Astrocyte of the hippocampus (primary cell): Measurements from ENCODE around the gene NOTCH1.
"Not testable (repeated sequence)": the region's sequence is repeated elsewhere in the genome, so short reads cannot be mapped to it uniquely, and the experiment has no call there.

Experiments used
- DNase-seq: peaks from one replicate; pipeline ENCODE4 v3.0.0; 2011; ENCODE audit warnings: low read depth, low spot score

Gene NOTCH1

DNA sequence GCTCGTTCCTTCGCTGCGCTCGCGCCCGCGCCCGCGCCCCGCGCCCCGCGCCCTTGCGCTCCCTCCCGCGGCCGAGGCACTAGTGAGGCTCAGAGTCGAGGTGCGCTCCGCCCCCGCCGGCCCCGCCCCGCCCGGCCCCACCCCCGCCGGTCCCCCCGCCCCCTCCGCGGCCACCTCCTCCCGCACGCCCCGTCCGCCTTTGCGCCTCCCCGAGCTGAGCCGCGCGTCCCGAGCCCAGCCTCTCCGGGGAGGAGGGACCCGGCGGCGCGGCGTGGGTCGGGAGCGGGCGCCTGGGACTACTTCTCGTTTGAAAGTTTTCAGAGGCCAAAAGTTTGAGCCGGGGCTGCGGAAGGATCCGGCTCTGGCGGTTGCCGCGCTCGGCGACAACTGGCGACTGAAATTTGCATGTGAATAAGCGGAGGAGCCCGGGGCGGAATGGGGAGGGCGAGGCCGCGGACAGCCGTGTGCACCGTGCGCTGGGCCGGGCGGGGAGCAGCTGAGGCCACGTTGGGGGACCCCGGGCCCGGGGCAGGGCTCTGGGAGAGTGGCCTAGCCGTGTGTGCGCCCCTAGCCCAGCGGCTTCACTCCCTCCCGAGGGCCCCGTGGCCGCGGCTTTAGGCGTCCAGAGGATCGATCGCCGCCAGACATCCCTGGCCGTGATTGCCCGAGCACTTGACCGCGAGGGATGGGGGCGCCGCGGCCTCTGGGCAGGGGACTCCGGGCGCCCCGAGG, at the start of gene NOTCH1:
Gene NOTCH1 (minus strand): TSS at position 84 of the 732 bp plus-strand sequence. CDS start 262 bp downstream, outside the sequence.
- DNase-seq, result peak; percentile 96

DNA sequence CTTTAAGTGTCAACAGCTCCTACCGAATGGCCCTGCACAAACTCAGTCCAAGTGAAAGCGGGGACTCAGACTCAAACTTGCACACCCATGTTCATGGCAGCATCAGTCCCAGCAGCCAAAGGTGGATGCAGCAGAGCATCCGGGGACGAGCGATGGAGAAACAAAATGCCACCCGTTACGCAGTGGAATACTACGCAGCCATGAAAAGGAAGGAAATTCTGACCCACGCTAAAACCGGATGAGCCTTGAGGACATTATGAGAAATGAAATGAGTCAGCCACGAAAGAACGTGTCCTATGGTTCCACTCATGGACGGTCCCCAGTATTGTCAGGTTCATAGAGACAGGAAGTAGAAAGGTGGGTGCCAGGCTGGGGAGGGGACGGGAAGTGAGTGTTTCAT, 48.6 kb upstream of the NOTCH1 start:
- no peak for DNase-seq

DNA sequence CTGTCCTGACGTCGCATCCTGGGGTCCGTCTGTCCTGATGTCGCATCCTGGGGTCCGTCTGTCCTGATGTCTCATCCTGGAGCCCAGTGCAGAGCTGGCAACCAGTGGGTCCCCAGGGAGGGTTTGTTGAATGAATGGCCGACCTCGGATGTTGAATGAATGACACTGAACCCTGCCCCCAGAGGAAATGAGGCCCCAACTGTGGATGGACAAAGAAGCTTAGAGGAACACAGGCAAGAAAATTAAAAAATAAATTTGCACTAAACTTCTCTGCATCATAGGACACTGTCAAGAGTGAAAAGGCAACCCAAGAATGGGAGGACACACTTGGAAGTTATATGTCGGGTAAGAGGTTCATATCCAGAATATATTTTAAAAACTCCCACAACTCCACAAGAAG, 47.7 kb upstream of the NOTCH1 start:
- no peak for DNase-seq

DNA sequence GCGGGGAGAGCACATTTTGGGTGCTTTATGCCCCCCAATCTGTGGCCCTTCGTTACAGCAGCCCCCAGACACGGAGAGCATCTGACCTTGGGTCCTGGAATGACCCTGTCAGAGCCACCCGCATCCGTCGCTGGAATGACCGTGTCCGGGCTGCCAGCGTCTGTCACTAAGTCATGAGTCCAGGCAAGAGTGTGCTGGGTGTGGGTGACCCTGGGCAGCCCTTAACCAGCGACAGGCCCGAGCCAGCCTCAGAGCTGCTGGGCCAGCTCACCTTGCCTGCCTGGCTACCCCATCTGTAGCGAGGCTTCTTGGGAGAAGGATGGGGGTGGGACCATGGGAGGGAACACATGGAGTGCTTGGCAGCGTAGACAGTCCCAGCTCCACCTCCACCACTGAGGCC, 46.8 kb upstream of the NOTCH1 start:
- DNase-seq, result no peak

DNA sequence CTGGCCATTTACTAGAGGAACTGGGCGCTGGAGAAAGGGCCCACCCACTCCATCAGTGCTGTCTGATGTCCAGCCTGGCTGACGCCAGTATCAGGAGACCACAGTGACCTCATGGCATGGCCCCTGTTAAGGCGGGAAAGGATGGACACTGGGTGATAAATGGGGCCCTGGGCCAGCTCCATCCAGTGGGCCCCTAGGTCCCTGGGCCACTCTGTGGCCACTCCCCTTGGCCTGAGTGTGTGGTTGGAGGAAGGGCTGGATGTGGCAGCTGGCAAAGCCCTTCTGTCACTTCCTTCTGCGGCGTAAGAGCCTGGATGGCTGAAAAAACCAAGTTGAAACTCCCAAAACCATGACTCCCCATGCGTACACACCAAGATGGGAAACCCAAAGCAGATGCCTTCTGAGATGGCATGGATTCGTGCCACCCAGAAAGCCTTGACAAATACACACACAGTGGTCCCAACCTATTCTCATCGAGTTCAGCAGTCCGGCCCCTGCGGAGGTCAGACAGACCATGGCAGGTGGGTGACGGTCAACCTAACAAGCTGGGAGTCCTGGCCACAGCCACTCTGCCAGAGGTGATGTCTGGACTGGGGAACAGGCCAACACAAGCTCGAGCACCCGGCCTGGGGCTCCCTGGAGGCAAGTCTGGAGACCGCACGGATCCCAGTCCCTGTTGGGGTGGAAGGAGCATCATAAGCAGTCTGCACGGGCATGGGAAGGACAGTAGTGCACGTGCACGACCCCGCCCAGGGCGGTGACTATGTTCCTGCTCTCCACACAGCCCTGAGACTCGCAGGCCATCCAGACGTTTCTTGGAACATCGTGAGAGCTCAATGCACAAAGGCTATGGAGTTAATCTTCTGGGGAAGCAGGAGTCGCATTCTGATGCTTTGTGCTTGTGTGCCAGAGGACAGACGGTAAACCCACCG, 45.2 kb upstream of the NOTCH1 start:
- DNase-seq, result no peak

DNA sequence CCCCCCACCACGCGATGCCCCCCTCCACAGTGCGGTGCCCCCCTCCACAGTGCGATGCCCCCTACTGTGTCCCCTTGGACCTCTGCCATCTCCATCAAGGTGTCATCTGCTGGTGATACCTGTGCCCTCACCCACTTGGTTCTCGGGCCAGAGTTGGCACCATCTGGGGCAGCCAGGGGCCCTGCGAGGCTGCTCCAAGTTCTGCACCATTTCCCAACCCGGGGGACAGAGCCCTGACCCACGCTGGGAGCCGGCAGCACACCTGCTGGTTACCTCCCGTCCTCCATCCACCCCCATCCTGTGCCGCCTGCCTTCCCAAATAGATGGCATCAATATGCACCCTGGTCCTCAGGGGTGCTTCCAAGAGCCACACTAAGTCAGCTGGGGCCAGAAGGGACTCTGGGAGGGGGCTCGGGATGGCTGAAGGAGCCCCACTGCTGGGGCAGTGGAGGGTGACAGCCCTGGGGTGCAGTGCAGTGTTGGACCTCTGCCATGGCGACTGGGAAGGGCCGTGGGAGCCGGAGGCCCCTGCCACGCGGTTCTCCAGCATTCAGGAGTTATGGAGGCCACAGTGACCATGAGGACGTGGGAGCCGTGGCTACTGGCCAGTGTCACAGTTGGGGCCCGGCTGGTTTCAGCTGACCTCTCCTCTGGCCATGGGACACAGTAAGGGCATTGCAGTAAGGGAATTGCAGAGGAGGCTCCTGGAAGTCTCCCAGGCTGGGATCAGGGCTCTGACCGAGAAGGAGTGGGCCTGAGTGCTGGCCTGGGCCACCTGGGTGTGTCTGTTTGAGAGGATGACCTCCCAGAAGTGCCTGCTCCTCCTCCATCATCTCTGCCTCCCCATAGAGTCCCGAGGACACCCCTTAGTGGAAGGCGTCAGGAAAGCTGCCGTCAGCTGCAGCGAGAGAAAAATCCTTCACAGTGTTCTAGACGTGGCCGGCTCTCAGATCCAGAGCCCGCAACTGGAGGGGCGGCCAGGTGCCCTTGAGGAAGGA, 44.2 kb upstream of the NOTCH1 start:
- DNase-seq, result no peak

DNA sequence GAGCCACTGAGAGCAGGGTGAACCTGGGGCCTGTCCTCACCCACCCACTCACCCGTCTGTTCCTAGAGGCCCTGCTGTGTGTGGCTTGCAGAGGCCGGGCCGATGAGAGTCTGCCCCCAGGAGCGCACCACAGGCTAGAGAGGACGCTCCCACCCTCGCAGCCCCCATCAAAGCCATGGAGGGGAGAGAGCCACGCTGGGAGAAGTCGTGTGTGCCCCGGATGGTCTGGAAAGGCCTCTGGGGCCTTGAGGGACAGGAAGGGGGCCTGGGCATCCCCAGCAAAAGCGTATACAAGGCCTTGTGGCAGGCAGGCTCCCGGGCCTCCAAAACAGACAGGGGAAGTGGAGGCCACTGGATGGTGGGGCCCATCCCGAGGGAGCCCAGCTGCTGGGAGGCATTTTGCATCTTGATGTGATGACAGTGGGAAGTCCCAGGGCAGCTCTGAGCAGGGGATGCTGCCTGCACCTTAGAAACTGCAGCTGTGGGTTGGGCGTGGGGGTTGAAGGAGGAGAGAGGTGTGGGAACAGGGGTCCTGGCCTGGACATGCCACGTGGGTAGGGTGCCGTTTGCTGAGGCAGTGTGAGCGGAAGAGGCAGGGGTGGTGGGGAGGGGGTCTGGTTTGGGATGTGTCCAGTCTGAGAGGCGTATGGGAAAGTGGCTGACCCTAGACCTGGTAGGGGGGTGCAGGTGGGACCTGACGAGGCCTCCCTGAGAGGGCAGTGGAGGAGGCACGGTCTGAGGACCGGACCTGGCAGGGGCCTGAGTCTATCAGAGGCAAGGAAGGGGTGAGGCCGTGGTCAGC, 43.0 kb upstream of the NOTCH1 start:
- DNase-seq, result no peak

DNA sequence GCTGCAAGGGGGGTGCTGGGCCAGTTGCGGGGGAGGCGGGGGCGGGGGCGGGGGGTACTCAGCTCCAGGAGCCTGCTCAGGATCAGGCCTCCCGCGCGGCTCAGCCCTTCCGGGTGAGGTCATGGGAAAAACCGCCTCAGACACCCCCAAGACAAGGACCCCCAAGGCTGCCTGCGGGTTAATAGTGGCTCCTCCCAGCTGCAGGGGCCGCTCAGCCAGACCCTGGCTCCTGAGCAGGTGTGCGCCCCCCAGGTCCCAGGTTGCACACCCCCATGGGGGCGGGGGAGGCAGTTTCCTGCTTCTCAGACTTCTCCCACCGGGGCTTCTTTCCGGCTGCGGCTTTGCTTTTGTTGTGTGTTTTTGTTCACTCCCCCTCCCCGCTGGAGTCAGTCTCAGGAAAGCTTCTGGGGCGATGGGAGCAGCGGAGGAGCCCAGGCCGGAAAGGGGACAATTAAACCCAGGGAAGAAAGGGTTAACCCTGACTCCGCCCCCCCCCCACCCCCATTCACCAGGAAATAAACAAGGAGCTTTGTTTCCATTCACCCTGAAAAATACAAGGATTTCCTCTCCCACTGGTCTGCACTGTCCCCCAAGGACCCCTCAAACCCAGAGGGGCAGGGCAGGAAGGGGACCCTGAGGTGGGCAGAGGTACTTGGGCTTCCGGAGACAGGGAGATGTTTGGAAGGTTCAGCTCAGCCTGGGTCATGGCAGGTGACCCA, 42.3 kb upstream of the NOTCH1 start:
- DNase-seq, result no peak

DNA sequence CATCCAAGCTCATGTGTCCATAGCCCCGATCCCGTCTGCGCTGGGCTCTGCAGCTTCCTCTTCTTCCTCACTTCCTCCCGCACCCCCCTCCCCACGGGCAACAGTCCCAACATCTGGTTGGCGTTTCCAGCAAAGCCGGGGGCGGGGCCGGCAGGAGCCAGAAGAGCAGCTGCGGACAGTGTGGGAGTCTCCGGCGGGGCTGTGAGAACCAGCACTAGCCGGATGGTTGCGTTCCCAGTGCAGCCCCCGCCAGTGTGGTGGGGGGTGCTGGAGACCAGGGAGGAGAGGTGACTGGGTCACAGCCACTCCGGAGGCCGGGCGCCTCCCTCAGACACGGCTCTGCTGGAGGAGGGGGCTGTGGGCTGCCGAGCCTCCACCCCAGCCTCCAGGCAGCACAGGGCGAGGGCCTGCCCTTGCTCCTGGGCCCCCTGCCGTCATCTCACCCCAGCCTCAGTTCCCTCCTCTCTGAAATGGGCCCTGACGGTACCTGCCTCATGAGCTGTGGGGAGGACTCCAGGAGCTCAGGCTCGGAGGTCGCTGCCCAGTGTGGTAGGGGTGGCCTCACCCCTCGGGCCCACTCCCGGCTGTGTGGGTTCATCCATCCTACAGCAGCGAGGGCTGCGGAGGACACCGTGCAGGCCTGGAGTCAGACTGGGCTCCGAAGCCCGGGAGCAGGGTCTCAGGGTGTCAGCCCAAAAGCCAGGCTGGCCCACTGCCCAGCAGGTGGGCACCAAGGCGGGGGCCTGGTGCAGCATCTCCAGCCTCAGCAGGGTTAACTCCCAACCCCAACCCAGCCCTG, 41.5 kb upstream of the NOTCH1 start:
- DNase-seq, result no peak

DNA sequence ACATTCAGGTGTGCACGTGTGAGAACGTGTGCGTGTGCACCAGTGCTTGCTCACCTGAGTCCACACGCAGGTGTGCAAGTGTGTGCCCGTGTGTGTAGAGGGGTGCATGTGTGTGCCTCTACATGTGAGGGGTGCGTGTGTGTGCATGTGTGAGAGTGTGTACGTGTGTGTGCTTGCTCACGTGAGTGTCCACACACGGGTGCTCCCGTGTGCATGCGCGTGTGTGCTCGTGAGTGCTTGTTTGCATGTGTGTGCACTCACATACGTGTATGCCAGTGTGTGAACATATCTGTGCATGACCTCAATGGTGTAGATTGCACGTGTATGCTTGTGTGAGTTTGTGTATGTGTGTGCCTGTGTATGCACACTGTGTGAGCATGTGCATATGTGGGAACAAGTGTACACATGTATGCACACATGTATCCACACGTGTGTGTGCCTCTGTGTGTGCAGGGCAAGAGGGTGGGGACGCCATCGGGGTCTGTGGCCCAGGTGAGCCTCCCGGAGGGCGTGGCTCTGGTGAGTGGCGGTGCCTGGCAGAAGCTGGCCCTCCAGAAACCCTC, 40.6 kb upstream of the NOTCH1 start:
- DNase-seq, result no peak

DNA sequence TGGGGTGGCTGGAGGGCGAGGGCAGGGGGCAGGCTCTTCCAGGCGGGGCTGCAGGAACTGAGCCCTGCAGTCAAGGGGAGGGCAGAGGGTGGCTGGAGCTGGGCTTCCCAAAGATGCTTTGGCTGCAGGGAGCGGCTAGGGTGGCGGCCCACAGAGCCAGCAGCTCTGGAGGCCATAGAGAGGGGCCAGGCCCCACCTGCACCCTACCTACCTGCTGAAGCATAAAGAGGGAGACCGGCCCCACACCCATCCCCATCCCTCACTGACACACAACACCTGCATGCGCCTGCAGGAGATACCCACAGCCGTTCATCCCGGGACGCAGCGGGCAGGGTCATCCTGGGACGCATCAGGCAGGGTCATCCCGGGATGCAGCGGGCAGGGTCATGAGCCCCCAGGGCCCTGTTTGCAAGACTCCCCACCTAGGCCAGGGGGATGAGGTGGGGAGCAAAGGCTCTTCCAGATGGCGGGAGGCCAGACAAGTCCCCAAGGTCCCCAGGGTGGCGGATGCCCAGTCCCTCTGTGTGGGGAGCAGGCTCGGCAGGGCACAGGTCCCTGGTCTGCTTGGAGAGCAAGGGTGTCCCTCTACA, 39.8 kb upstream of the NOTCH1 start:
- DNase-seq, result no peak

DNA sequence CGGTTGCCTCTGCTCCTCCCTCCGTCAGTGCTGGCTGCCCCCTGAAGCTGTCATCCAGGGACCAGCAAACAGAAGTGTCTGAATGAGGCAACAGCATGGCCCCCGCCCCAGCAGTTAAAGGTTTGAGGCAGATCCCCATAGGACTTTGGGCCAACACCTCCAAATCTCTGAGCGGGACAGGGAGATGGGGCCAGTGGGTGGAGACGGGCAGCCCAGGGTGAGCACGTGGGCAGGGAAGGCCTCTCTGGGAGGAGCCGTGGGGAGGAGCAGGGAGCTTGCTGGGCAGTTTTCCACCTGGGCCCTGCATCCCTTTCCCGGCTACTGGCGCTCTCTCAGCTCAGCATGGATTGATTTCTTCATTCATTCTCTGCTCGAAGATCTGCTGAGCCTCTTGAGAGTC, 39.1 kb upstream of the NOTCH1 start:
- no peak for DNase-seq

DNA sequence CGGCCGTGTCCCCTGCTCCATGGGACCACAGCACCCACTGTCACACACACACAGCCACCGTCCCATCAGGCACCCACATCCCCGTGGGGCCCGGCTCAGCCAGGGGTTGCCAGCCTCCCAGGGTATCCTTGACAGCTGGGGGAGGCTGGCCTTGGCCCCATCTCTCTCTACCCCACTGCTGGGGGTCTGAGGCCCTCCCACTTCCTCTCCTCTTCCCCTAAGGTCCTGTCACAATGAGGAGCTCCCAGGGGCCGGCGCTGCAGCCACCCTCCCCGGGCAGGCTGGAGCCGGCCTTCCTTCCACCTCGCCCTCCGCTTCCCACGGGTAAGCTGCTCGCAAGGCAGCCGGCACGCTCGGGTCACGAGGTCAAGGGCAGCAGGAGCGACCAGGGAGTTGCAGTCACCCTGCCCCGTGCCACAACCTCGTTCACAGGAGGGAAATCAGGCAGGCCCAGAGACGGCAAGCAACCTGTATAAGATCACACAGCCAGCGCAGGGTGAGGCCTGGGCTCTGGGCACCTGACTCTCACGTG, 38.6 kb upstream of the NOTCH1 start:
- DNase-seq, result no peak

DNA sequence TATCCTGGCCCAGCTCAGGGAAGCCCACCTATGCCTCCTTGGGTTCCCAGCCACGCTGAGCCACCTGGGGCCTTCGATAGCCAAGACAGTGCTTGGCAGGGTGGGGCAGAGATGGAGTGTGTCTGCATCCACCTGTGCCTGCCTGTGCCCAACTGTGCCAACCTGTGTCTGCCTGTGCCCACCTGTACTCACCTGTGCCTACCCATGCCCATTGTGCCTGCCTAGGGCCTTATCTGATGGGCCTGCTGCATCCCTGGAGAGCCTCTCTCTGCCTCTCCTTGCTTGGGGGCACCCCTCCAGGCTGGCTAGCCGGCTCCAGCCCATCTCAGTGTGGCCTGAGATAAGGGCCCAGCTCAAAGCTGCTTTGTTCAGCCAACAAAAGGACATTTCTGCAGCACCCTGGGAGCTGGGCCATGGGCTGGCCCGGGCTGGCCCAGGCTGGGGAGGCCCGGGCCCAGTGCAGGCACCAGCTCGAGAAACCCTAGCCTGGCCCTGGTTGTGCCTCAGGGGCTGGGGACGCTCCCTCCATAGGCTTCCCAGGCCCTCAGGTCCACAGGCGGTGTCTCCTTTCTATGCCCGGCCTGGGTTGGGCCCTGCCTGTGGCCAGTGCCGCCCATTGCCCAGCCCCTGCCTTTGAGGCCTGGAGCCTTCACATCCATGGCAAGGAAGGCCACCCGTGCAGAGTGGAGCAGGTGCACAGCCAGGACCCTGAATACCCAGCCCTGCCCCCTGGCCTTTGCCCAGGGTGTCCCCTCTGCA, 37.3 kb upstream of the NOTCH1 start:
- no peak for DNase-seq

DNA sequence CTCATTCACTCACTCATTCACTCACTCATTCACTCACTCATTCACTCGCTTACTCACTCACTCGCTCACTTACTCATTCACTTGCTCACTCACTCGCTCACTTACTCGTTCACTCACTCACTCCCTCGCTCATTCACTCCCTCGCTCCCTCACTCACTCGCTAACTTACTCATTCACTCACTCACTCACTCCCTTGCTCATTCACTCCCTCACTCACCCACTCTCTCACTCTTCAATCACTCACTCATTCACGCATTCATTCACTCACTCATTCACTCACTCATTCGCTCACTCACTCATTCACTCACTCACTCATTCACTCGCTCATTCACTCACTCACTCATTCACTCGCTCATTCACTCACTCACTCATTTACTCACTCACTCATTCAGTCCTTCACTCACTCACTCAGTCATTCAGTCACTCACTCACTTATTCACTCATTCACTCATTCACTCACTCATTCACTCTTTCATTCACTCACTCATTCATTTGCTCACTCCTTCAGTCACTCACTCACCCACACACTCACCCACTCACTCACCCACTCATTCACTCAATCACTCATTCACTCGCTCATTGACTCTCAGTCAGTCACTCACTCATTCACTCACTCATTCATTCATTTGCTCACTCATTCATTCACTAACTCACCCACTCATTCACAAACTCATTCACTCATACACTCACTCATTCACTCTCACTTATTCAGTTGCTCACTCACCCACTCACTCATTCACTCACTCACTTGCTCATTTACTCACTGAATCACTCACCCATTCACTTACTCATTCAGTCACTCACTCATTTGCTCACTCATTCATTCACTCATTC, 36.0 kb upstream of the NOTCH1 start:
- DNase-seq, result no peak

DNA sequence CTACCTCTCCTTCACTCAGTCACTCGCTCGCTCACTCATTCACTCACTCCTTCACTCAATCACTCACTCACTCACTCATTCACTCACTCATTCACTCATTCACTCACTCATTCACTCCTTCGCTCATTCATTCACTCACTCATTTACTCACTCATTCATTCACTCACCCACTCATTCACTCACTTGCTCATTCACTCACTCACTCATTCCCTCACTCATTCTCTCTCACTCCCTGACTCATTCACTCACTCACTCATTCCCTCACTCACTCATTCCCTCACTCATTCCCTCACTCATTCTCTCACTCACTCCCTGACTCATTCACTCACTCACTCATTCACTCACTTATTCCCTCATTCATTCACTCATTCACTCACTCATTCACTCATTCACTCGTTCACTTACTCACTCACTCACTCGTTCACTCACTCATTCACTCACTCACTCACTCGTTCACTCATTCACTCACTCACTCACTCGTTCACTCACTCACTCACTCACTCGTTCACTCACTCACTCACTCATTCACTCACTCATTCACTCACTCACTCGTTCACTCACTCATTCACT, 33.9 kb upstream of the NOTCH1 start:
- DNase-seq, result not testable (repeated sequence)
